ENCODE results near the gene HIPK4.
"Not testable (repeated sequence)": the region's sequence is repeated elsewhere in the genome, so short reads cannot be mapped to it uniquely, and the experiment has no call there.

HIPK4 gene

DNA sequence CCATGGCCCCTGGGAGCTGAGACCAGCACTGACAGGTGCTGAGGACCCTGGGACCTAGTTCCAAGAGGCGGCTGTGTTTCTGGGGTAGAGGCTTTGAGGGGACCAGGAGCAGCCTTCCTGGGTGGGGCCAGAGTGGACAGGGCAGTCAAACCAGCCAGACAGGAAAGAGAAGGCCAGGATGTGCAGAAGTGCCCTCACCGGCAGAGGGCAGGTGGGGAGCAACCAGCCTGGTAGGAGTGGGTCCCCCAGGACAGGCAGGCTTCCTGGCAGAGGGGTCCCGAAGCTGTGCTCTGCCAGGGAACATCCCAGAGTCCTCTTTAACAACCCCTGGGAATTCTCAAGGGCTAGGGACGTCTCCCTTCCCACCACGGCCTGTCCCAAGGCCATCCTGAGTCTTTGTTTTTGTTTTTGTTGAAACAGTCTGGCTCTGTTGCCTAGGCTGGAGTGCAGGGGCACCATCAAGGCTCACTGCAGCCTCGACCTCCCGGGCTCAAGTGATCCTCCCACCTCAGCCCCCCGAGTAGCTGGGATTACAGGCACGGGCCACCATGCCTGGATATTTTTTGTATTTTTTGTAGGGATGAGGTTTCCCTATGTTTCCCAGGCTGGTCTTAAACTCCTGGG is 3.0 kb upstream of the HIPK4 start:
- DNase-seq = no peak

DNA sequence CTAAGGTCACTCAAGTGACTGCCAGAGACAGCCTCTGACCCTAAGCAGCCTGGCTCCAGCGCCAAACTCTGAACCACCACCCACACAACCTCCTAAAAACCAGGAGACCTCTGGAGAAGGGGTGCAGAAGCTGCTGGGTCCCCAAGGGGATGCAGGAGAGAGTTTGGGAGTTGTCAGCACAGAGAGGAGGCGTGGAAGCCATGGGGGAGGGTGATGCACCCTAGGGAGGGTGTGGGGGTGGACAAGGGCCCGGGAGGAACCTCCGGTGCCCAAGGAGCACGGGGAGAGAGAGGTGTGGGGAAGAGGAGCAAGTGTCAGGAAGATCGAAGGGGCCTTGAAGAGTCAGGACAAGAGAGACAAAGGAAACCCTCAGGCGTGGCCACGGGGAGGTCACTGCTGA is 2.1 kb upstream of the HIPK4 start:
- no peak for DNase-seq

DNA sequence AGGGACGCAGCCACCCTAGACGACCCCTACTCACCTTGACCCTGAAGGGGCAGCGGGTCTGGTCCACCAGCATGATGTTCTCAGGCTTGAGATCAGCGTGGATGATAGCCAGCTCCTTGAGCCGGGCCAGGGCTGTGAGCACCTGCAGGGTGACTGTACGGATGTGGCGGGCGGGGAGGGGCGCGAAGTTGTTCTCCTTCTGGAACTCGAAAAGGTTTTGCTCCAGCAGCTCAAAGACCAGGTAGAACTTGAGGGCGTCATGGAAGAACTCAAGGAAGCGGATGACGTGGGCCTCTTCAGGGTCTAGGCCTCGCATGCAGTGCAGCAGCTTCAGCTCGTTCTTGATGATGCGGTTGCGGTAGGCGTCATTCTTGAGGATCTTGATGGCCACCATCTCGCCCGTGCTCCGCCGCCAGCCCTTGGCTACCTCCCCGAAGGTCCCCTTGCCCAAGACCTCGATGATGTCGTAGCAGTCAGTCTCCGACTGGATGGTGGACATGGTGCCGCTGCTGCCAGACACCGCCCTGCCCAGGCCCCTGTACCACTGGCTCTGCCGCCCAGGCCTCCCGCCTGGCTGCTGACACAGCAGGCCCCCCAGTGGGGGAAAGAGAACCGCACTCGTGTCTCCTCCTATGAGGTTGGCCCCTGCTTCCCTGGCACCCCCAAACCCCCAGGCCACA is 437 bp downstream of the HIPK4 start:
- no peak for DNase-seq

DNA sequence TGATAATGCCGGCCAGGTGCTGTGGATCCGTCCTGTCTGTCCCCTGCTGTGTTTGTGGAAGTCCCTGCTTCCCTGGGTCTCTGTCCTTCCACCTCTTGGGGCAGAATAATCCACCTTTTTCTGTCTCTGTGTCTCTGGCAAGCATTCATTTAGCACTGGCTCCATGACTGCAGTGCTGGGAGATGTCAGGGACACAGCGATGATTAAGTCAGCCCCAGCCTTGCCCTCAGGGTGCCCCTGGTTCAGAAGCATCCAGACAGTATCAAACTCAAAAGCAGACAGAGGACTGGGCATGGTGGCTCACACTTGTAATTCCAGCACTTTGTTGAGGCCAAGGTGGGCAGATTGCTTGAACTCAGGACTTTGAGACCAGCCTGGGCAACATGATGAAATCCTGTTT is 1.5 kb downstream of the HIPK4 start:
- no peak for DNase-seq

DNA sequence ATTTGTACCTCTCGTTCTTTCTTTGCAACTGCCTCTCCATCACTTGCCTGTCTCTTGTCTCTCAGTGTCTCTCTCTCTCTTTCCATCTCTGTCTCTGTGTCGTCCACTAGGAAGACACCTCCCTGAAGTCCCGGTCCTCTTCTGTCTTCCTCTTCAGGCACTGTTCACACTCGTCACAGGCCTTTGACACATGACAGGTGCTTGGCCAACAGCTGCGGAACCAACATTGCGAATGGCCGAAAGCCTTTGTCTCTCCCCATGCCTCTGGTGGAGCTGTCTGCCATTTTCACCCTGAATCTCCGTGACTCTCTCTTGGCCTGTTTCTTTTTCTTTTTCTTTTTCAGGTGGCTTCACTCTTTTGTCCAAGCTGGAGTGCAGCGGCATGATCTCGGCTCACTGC is 2.8 kb downstream of the HIPK4 start:
- no peak for DNase-seq

DNA sequence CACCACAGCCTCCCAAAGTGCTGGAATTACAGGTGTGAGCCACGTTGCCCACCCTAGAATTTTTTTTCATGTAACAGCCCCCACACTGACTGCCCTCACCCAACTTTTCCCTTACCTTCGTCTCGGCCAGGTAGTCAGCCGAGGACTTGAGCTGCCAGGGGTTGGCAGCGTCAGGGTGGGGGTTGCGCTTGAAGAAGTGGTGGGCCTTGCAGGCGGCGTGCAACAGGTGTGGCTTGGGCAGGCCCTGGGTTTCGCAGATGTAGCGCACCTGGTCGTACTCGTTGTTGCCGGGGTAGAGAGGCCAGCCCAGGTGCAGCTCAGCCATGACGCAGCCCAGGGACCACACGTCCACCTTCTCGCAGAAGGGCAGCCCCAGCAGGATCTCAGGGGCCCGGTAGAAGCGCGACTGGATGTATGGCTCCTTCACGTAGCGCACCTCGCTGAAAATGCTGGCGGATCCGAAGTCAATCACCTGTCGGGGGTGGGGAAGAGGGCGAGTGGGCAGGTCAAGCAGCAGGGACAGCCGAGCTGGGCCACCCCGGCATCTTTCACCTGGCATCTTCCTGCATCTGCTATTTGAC is 6.2 kb downstream of the HIPK4 start:
- no peak for DNase-seq

DNA sequence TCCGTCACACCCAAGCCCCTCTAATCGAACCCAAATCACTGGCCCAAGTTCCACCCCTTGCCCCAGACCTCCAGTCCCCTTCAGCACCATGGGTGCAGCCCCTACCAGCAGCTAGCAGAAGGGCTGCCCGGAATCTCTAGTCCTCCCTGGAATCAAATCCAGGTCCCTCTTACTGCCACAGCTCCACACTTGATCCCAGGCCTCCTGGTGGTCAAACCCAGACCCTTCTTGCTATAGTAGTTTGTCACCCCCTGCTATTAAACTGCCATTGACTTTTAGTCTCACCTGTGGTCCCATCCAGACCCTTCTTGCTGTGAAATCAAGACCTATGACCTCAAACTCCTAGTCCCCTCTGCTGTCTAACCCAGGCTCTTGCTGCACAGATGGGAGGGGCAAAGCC is 8.7 kb downstream of the HIPK4 start:
- DNase-seq = no peak

DNA sequence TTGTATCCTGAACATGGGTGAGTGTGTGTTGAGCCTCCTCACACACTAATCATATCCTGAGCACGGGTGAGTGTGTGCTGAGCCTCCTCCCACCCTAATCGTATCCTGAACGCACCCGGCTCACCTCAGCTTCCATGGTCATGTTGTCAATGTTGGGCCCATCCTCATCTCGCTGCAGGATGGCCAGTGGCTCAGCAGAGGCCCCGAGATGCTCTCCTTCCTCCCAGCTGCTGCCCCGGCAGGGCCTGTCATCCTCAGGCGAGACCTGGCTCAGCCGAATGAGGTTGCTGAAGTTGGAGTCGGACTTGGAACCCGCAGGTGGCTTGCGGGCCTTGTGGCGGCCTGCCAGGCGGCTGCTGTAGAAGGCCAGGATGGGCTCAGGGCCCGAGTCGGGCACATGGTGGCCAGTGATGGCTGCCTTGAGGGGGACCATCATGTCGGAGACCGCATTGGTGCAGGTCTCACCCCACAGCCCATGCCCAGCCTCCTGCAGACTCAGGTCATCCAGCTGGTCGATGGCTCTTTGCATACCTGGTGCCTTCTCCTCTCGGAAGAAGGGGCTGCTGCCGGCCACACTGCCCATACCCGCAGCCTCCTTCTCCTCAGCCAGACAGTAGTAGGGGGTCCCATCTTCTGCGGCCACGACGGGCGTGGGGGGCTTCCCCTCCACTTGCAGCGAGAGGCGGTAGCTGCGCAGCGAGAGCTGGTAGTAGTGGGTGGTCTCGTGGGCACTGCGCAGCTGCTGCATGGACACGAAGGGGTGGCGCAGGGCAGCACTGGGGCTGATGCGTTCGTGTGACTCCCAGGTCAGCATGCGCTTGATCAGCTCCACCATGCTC is 9.6 kb downstream of the HIPK4 start:
- no peak for DNase-seq

DNA sequence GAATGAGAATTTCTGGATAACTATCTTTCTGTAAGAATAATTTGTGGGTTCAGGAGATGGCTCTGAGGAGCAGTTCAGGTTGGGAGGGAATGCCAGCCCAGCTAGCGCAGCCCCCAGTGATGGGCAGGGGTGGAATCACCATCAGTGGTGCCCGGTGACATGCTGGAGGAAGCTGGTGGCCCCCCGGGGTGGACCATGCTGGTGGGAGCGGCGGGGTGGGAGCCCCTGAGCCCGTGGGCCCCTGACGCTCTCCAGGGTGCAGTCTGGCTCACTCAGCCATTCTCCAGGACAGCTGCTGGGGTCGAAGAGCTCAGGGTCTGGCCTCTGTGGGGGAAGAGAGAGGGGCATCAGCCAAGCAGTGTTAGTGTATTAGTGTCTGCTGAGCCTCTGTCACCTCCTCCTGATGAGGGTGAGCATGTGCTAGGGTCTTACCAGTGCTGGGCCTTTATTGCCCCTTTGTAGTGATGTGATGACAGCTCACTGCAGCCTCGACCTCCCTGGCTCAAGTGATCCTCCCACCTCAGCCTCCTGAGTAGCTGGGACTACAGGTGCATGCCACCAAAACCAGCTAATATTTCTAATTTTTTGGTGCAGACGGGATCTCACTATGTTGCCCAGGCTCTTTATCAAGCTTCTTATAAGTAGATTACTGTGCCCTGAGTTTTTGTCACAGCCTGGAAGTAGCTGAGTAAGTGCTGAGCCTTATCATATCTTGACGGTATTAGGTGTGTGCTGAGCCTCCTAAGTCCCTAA is 10.4 kb downstream of the HIPK4 start:
- DNase-seq = no peak

DNA sequence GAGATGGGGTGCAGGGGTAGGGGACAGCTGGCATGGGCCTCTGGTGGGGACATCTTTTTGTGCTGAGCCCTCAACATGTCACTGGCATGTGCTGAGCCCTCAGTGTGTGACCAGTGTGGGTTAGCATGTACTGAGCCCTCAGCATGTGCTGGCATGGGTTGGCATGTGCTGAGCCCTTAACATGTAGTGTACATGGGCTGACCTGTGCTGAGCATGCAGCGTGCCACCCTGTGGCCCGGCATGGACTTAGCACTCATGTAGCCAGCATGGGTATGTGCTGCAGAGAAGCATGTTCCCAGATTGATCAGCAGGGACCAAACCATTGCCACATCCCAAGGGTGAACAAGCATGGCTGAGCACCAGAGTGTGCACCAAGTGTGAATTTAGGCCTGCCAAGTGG is 11.5 kb downstream of the HIPK4 start:
- DNase-seq = no peak

DNA sequence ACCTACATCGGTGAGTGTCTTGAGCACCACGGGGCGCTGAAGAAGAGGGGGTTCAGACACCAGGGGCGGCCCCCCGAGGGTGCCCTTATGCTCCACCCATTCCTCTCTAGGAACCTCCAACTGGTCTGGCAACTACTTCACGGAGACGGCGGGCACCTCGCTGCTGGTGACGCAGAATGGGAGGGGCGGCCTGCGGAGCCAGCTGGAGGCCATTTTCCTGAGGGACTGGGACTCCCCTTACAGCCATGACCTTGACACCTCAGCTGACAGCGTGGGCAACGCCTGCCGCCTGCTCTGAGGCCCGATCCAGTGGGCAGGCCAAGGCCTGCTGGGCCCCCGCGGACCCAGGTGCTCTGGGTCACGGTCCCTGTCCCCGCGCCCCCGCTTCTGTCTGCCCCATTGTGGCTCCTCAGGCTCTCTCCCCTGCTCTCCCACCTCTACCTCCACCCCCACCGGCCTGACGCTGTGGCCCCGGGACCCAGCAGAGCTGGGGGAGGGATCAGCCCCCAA is 12.1 kb downstream of the HIPK4 start:
- DNase-seq = no peak

DNA sequence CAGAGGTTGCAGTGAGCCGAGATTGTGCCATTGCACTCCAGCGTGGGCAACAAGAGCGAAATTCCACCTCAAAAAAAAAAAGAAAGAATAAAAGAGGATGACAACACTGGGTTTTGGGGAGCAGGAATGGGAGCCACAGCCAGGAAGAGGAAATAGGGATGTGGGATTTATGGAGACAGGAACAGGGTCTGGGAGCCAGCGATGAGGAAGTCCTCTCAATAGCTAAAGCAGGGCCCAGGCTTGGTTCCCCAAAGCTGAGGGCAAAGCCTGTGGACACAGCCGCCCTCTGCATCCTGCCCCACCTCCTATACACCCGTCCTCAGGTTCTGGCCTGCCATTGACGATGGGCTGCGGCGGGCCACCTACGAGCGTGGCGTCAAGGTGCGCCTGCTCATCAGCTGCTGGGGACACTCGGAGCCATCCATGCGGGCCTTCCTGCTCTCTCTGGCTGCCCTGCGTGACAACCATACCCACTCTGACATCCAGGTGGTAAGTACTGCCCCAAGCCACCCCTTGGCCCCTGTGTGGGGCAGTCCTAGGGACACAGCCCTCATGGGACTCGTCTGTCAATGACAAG is 13.6 kb downstream of the HIPK4 start:
- DNase-seq = peak in 3 of 4 experiments; percentile 40 to 47 (median 40)

DNA sequence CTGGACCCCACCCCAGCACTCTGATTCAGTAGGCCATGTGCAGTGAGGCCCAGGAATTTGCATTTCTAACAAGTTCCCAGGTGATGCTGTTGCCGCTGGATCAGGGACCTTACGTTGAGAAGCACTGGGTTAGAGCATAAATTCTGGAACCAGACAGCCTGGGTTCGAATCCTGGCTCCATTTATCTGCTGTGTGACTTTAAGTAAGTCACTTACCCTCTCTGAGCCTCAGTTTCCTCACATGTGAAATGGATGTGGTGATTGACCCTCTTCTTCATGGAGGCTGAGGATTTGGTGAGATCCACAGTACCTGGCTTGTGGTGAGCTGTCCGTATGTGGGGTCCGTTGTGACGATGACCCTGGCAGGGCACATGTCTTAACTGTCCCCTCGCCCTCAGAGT is 15.9 kb downstream of the HIPK4 start:
- DNase-seq = no peak

DNA sequence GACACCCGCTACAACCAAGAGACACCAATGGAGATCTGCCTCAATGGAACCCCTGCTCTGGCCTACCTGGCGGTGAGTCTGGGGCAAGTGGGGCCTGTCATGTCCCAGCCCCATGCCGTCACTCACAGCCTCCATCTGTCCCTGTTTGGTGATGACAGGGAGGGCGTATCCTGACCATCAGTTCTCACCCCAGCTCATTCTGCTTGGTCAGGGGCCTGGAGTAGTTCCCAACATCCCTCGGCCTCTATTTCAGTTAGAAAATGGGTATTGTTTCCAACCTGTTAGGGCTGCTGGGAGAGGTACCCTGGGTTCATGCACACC is 18.2 kb downstream of the HIPK4 start:
- no peak for DNase-seq

DNA sequence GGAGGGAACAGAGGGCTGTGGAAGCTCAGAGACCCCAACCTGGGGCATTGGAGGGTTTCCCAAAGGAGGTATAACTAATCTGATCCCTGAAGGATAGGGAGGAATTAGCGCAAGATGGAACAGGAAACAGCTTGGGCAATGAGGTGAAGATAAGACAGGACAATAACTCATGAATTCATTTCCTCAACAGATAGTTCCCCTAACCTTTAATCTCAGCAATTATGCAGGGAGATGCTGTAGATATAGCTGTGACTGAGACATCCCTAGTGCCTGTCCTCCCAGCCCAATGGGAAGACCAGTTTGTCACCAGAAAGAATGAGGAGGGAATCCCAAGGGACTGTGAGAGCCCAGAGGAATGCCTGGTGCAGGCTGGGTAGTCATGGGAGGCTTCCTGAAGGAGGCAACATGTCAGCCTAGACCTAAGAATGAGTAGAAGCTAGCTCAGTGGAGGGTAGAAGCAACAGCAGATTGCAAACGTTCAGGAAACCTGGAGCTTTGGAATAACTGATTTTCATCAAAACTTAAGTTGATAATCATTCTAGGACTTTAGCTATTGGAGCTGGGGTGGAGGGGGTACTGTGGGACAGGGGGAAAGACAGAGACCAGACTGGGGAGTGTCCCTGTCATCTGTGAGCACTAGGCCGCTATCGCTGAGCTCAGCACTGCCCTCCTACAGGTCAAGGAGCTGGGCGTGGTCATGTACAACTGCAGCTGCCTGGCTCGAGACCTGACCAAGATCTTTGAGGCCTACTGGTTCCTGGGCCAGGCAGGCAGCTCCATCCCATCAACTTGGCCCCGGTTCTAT is 18.8 kb downstream of the HIPK4 start:
- DNase-seq = no peak

DNA sequence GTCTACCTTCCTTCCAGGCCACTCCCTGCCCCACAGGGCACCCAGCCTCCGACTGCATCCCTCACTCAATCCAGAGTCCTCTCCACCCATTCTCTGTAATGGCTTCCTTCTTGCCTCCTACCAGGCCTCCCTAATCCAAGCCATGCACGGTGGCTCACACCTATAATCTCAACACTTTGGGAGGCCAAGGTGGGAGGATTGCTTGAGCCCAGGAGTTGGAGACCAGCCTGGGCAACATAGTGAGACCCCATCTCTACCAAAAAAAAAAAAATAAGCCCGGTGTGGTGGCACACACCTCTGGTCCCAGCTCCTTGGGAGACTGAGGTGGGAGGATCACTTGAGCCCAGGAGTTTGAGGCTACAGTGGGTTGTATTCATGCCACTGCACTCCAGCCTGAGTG is 19.7 kb downstream of the HIPK4 start:
- not testable (repeated sequence) for DNase-seq

DNA sequence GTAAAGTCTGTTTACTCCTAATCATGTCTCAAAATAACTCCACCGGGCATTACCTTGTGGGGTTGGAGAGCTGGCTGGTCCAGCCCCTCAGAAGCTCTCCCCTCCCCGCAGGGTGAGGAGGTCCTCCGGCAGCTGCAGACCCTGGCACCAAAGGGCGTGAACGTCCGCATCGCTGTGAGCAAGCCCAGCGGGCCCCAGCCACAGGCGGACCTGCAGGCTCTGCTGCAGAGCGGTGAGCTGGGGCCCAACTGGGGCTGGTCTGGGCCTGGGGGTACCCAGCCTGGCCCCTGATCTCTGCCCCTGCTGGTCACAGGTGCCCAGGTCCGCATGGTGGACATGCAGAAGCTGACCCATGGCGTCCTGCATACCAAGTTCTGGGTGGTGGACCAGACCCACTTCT is 20.2 kb downstream of the HIPK4 start:
- DNase-seq = no peak

DNA sequence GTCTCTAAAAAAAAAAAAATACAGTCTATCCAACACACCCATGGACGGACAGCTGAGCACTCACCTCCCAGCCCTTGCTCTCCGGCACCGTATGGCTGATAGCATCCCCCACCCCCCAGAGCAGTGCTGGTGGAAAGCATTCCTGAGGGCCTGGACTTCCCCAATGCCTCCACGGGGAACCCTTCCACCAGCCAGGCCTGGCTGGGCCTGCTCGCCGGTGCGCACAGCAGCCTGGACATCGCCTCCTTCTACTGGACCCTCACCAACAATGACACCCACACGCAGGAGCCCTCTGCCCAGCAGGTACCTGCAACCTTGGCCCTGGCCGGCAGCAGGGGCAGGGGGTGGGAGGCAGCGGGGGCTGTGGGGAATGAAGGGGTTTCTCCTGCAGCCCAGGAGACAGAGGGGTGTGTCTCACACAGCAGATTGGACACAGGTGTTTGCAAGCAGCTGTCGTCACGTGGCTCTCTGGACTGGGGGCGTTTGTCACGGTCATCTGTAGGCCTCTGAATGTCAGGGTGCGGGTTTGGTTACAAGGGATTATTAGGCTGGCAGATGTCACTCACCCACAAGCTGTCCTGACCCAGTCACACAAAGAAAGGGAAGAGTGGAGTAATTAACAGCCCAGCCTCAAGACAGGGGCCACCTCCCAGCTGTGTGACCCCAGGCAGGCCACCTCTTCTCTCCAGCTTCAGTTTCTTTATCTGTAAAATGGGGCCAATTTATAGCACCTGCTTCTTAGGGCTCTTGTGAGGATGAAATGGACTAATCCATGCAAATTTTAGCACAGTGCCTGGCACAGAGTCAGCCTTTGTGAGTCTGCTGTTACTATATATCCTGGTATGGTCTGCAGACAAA is 22.2 kb downstream of the HIPK4 start:
- DNase-seq = no peak

DNA sequence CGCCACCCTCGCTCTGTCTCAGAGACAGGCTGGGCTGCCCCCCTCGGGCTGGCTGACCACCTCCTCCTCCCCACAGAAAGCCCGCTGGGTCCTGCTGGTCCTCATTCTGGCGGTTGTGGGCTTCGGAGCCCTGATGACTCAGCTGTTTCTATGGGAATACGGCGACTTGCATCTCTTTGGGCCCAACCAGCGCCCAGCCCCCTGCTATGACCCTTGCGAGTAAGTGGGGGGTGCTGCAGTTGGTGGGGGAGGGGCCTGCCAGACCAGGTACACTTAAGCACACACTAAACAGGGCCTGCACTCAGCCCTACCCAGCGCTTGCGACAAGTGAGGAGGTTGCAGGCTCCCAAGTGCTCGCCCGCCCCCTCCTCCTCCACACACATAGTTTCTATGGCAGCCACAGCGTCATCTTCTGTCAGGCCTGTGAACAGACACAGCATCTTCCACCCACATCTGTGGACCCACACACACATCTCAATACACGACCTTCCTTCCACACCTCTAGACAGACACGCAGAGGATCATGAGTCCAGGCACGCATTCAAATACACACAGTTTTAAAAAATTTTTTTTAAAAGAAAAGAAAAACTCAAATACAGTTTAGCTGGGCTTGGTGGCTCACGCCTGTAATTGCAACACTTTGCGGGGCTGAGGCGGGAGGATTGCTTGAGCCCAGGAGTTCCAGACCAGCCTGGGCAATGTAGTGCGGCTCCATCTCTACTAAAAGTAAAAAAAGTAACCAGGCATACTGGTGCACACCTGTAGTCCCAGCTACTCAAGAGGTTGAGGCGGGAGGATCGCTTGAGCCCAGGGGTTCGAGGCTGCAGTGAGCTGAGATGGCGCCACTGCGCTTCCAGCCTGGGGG is 23.1 kb downstream of the HIPK4 start:
- DNase-seq = peak; percentile 56 to 72 (median 68)

All from suppressor macrophage (primary cell).